Fibroblast of peridontal ligament (primary cell): Measurements from ENCODE around the gene GUCY2F.

Source experiments
- DNase-seq: peaks from one replicate; pipeline ENCODE4 v3.0.0-alpha.2; 2010; ENCODE audit errors: extremely low read depth

Gene GUCY2F

DNA sequence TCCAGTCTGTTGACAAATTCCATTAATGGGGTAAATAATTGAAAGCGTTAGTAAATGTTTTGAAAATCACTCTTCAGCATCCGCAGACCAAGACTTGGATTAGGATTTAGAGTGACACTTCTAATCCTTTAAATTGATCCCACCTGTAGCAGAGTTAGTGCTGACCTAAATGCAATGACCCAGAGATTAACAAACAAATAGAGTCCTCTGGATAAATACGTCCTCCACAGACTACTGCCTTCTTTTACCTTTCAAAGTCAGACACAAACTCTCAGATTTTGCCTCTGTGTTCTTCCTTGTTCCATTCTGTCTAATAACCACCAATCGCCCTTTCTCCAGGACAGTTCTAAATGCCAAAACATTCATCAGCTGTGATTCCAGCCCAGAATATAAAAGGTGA lies at the start of gene GUCY2F:
Gene GUCY2F (minus strand): TSS at position 101 of the 400 bp plus-strand sequence. CDS start 6,150 bp downstream, outside the sequence.
- DNase-seq, result no peak

GRCh38 chrX:109519001-109519400 lies 37.1 kb upstream of the GUCY2F start:
- DNase-seq, result no peak

DNA sequence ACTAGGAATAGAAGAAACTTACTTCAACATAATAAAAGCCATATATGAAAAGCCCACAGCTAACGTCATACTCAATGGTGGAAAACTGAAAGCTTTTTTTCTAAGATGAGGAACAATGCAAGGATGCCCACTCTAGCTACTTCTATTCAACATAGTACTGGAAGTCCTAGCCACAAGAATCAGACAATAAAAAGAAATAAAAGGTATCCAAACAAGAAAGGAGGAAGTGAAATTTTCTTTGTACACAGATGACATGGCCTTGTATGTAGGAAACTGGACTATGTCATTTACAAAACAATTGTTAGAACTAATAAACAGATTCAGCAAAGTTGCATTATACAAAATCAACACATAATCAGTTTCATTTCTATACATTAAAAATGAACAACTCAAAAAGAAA lies 29.2 kb upstream of the GUCY2F start:
- no peak for DNase-seq

GRCh38 chrX:109508915-109509314 lies 27.0 kb upstream of the GUCY2F start:
- no peak for DNase-seq

DNA sequence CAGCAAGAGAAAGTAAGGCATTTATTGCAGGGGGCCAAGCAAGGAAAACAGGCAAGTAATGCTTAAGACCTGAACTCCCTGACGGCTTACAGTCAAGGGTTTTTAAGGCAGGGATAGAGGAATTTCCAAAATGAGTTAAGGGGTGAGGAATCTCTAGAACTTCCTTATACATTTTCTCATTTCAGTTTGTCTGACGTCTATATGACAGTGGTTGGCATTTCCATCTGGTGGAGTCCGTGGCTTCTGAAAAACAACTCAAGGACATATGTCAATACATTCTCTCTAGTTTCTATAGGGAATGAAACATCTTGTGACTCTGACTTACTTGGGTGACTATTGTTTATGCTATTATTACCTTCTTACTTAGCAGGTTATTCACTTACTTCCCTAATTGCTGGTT lies 19.3 kb upstream of the GUCY2F start:
- no peak for DNase-seq

GRCh38 chrX:109498434-109498833 lies 16.5 kb upstream of the GUCY2F start:
- no peak for DNase-seq

GRCh38 chrX:109489174-109489573 lies 7.3 kb upstream of the GUCY2F start:
- no peak for DNase-seq

DNA sequence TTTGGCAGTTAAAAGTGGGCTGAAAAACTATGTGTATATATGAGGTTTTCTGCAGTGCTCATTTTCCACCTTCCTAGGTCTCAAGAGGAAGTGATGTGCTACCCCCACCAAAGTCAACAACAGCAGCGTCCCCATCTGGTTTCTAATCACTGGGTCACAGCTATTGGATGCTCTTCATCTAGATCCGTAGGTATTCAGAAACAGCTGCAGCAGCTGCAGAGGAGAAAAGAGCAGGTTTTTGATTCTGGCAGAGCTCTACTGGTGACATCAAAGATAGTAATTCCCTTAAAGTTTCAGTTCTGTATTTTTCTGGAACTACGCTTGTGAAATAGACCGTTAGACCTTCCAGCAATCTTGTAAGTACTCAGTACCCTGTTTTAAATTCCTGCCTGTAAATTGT lies 5.8 kb upstream of the GUCY2F start:
- peak; percentile 3 for DNase-seq

GRCh38 chrX:109485470-109486340 lies 3.8 kb upstream of the GUCY2F start:
- DNase-seq, result peak; percentile 79

GRCh38 chrX:109484886-109485285 lies 3.0 kb upstream of the GUCY2F start:
- no peak for DNase-seq

GRCh38 chrX:109475174-109475891 lies 6.6 kb downstream of the GUCY2F start:
- peak; percentile 26 for DNase-seq

DNA sequence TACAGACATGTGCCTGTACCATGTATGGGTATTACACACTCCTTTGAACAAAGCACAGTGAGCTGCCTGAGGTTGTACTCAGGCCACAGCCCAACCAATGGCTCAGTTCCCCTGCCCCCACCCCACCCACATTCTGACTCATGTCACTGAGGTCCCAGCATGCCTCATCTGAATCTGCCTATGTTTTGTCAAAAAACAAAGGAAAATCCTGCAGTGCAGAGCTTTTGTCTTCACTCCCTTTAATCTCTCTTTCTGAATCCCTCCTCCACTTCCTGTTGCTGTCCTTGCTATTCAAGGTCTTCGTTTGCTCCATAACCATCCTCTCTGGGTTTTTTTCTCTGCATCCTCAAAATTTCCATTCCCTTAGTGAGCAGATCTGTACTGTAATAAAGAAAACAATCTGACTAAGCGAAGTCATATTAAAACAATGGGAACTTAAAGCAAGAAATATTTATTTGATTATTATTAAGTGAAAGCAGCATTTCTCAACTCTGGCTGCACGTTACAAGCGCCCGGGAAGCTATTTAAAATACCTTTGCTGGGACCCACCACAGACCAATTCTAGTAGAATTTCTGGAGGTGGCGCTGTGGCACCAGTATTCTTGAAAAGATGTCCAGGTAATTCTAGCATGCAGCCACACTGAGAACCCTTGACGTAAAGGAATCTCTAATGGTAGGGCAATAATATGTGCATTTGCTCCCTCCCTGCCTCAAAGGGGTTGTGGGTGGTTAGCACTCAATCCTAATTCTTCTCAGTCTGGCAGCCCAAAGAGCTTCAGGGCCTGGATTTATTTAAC lies 8.7 kb downstream of the GUCY2F start:
- no peak for DNase-seq

DNA sequence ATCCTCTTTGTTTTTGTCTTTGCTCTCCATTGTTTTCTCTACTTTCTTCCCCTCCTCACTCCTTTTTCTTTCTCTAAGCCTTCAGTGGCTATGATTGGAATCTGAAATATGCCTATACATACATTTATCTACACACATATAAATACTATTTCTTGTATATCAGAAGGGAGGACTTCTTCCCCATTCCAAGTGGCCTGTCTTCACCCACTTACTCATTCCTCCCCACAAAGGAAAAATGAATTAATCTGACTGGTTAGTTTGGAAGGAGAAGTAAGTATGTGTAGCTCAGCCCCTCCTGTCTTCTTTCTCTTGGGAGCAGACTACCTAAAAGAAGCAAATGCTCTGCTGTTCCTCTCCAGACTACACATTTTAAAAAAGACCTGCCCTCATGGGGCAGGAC lies 17.7 kb downstream of the GUCY2F start:
- DNase-seq, result no peak

DNA sequence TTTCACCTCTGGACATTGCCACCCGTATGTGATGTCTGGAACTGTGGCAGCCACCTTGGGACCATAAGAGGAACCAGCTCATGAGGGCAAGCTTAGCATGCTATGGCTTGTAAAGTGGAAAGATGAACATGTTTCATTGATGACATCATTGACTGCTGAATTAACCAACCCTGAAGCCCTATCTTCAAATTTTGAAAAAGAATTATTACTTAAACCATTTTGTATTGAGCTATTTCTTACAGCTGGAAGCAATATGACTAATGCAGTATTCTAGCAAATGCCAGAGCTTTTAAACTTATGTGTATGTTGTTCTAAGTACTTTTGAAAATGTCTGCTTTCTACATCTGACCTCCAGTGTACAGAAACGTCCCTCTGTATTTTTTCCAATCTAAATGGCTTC lies 18.1 kb downstream of the GUCY2F start:
- no peak for DNase-seq

DNA sequence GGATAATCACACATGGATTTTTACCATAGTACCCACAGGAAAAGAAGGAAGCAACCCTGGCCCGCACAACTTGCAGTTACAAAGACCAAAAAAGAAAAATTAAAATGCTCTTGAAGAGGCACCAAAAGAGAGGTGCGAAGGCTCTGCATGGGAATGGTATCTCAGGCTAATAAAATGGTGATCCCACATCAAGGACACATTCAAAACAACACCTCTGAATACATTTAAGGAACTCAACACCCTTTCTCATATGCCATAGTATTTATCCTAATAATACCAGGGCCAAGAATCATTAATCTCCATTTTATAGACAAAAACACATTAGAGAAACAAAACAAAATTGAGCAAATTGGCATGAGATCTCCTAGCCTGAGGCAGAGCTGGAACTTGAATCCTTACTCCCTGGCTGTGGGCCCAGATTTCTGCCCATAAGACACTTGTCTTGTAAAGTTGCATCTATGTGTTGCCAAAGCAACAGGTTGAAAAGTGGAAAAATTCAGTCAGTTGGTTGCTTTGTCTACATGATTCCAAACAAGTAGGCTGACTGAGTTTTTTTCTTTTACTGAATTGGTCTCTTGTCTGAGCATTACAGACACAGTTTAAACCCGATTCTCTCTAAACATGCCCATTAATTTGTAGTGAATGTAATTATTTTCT lies 33.5 kb downstream of the GUCY2F start:
- no peak for DNase-seq

DNA sequence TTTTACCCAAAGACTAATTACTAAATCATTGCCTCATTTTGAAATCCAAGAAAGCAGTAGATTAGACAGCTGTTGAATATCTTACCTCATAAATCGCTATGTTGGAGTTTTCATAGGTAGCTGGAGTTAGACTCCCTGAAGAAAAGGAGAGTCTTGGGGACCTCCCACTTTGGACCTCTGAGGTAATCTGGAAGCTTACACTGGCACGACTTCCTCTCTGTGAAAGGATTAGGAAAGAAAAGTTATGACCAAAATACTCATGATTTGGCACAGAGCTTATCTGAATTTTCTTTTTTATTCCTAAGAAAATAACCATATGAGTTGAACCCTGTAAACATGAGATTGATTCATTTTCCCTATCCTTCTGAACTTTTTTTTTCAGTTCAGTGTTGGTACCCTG lies 40.6 kb downstream of the GUCY2F start:
- DNase-seq, result no peak

DNA sequence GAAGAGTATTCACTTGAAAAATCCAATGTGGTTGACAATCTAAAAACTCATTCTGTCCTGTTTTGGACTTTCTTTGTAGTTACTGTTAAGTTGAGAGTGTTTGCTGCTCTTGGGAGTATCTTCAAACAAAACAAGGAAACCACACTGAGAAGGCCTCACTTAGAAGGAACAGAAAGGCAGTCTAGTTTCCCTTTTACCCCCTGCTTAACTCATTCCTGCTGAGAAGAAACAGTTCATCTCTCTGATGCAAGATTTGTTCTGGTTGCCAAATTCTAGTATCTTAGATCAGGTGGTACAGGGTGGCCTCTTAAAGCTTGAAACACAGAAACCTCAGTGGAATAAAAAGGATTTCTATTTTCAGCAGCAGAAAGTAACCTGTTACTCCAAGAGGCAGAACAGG lies 41.4 kb downstream of the GUCY2F start:
- no peak for DNase-seq

- no peak for DNase-seq
Measured at GRCh38 chrX:109409181-109409580, 72.7 kb downstream of the GUCY2F start.

GRCh38 chrX:109403922-109404321 lies 78.0 kb downstream of the GUCY2F start:
- no peak for DNase-seq

GRCh38 chrX:109399831-109400230 lies 82.1 kb downstream of the GUCY2F start:
- DNase-seq, result no peak

DNA sequence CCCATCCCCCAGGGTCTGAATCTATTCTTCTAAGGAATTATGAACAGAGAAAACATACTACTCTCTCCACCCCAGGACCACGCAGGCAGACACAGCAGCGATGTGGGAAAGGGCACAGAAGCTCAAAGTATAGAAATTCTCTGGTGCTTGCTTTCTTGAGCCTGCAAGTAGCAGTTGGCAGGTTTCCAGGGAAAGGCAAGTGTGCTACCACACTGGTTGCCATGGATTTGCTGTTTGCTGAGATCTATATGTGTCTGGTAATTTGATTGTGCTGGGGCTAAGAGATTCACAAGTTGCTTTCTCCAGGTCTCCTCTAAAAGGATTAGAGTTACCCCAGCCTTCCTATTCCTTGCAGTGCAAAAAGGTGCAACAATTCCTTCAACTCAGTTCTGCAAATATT lies 83.1 kb downstream of the GUCY2F start:
- no peak for DNase-seq

- no peak for DNase-seq
Measured at GRCh38 chrX:109398061-109398460, 83.8 kb downstream of the GUCY2F start.
